ENCODE data around the gene PGLYRP2. TPM values are rescaled to one million over a fixed set of nuclear protein-coding genes. Genes with fewer than 3 reads are reported as not detected.
A peak's percentile ranks its signal among the peaks of the same experiment; 100 is the strongest.

PGLYRP2 gene
- total and polyA plus RNA-seq, 2 of the 13 experiments (the other 11 are each of a cell fraction or from before 2014, with no cell fraction given), result 0.04 to 1.0 TPM

DNA sequence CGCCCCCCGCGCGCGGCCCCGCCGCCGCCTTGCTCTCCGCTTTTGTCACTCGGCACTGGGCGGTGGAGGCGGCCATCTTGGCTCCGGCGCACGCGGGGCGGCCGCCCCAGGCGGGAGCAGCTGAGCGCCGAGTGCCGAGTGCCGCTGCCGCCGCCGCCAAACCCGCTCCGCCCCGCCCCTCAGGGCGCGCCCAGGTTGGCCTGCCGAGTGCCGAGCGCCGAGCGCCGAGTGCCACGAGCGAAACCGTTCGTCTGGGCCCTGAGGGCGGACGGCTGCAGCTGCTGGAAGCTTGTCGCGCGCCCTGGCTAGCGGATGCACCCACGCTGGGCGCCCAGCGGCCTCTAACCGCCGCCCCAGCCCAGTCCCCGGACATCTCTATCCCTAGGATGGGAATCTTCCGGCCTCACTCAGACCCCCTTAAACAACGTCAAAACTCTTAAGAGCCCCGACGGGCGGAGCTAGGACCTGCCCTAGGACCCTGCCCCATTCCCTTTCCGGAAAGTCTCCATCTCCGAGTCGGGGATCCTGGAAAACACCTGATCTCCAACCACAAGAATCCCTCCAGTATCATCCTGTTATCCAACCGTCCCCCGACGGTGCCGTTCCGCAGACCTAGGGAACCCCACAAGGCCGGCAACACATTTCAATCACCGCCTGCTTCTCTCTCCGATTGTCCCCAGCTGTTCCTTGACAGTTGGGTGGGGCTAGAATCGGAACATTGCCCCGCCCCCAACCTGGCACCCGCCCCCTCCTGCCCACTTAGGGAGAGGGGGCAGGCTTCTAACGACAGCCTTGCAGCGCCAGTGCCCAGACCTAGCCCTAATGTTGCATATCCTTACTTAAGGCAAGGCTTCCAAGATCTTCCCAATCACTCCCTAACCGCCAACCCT is 46.4 kb downstream of the PGLYRP2 start (continued):
- TF ChIP-seq, protein P1, sequence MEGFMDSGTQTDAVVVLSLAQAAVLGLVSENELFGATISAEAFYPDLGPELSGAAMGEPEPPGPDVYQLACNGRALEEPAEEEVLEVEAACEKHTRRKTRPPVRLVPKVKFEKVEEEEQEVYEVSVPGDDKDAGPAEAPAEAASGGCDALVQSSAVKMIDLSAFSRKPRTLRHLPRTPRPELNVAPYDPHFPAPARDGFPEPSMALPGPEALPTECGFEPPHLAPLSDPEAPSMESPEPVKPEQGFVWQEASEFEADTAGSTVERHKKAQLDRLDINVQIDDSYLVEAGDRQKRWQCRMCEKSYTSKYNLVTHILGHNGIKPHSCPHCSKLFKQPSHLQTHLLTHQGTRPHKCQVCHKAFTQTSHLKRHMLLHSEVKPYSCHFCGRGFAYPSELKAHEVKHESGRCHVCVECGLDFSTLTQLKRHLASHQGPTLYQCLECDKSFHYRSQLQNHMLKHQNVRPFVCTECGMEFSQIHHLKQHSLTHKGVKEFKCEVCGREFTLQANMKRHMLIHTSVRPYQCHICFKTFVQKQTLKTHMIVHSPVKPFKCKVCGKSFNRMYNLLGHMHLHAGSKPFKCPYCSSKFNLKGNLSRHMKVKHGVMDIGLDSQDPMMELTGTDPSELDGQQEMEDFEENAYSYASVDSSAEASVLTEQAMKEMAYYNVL (CRISPR knock-in tag; IDR thresholded peaks at IDR 0.05; ENCODE audit: borderline replicate concordance), result 0 out of 2 replicates have a peak, but pooled peaks have one; percentile 54
- TF ChIP-seq MAFK (conservative IDR thresholded peaks at IDR 0.05 in 1 of 2, IDR thresholded peaks at IDR 0.05 in 1 of 2; ENCODE audit: low read length in 2 of 2), result no peak
- no peak for TF ChIP-seq JUNB (CRISPR knock-in tag; IDR thresholded peaks at IDR 0.05; ENCODE audit: borderline replicate concordance)
- peak; percentile 79 for TF ChIP-seq ZNF574 (CRISPR knock-in tag; IDR thresholded peaks at IDR 0.05)
- TF ChIP-seq PCBP1 (IDR thresholded peaks at IDR 0.05; ENCODE audit: borderline replicate concordance, low read depth, low read length), result no peak
- no peak for TF ChIP-seq JUND (CRISPR knock-in tag; IDR thresholded peaks at IDR 0.05)
- TF ChIP-seq SP1 (IDR thresholded peaks at IDR 0.05), result no peak
- TF ChIP-seq SP1 (CRISPR knock-in tag; IDR thresholded peaks at IDR 0.05), result peak; percentile 90
- TF ChIP-seq KAT7 (CRISPR knock-in tag; IDR thresholded peaks at IDR 0.05; ENCODE audit: borderline replicate concordance), result 0 out of 2 replicates have a peak, but pooled peaks have one; percentile 74
- TF ChIP-seq ZNF629 (CRISPR knock-in tag; conservative IDR thresholded peaks at IDR 0.05), result no peak
- TF ChIP-seq PRDM15 (CRISPR knock-in tag; IDR thresholded peaks at IDR 0.05), result no peak
- TF ChIP-seq ZNF232 (CRISPR knock-in tag; IDR thresholded peaks at IDR 0.05; ENCODE audit: borderline replicate concordance), result peak; percentile 58; the same call in 1 of the 2 replicates
- TF ChIP-seq BRD4 (CRISPR knock-in tag; IDR thresholded peaks at IDR 0.05), result no peak
- TF ChIP-seq PAX8 (CRISPR knock-in tag; IDR thresholded peaks at IDR 0.05; ENCODE audit: borderline replicate concordance), result no peak
- TF ChIP-seq NBN (conservative IDR thresholded peaks at IDR 0.05), result no peak
- peak; percentile 78 for TF ChIP-seq ZSCAN21 (CRISPR knock-in tag; IDR thresholded peaks at IDR 0.05; ENCODE audit: borderline replicate concordance)
- TF ChIP-seq ZNF556 (CRISPR knock-in tag; IDR thresholded peaks at IDR 0.05; ENCODE audit: borderline replicate concordance), result peak; percentile 84; the same call in 1 of the 2 replicates
- TF ChIP-seq KDM4B (CRISPR knock-in tag; IDR thresholded peaks at IDR 0.05), result peak; percentile 35; the same call in 1 of the 2 replicates
- 0 out of 2 replicates have a peak, but pooled peaks have one; percentile 74 for TF ChIP-seq ZSCAN30 (CRISPR knock-in tag; IDR thresholded peaks at IDR 0.05)
